Transverse colon (tissue), 4 donors: ENCODE results near the gene MN1. TPM values are rescaled to one million over a fixed set of nuclear protein-coding genes. Genes with fewer than 3 reads are reported as not detected.
A peak's percentile ranks its signal among the peaks of the same experiment; 100 is the strongest.

ENCODE experiments used
- DNase-seq: peaks from one replicate; pipeline ENCODE4 v3.0.0-alpha.2; 2019
- H3K27ac ChIP-seq, 4 donors: fragments of 200-600 bp; sonication (generic); 2 replicates each; pipeline ENCODE4 v1.5.1; 2016 to 2018; ENCODE audit warnings: inconsistent platforms in 4 of 4
- H3K27me3 ChIP-seq: fragments of 200-600 bp; sonication (generic); 2 replicates; pipeline ENCODE4 v1.5.1; 2017; ENCODE audit warnings: inconsistent platforms
- H3K36me3 ChIP-seq, 4 donors: fragments of 200-600 bp; sonication (generic); 2 replicates each; pipeline ENCODE4 v1.5.1; 2017 to 2019; ENCODE audit warnings: inconsistent platforms in 4 of 4
- H3K4me1 ChIP-seq, 4 donors: fragments of 200-600 bp; sonication (generic); 2 replicates each; pipeline ENCODE4 v1.5.1; 2017 to 2020; ENCODE audit warnings: inconsistent platforms in 4 of 4
- H3K4me3 ChIP-seq, 4 donors: fragments of 200-600 bp; sonication (generic); 1 replicate in 1 of 4; 2 replicates in 3 of 4; pipeline versions ENCODE4 v1.5.1 to v1.6.1; 2017 to 2019; ENCODE audit warnings: inconsistent platforms in 4 of 4
- H3K9me3 ChIP-seq, 2 donors: fragments of 200-600 bp; sonication (generic); 2 replicates each; pipeline ENCODE4 v1.5.1; 2017 to 2019; ENCODE audit warnings: inconsistent platforms in 2 of 2
- EP300 ChIP-seq: sonication (generic); formaldehyde crosslinking; IDR thresholded peaks from one replicate; pipeline ENCODE4 v1.6.1; 2017; ENCODE audit warnings: antibody characterized with exemption, low read depth
- POLR2A ChIP-seq: fragments of 450-650 bp; IDR thresholded peaks from one replicate; pipeline ENCODE4 v1.6.1; 2016; ENCODE audit warnings: antibody characterized with exemption, mild to moderate bottlenecking, moderate library complexity
- POLR2AphosphoS5 ChIP-seq, 3 donors: sonication (generic); formaldehyde crosslinking; IDR thresholded peaks; one replicate each; pipeline ENCODE4 v1.6.1; 2016; ENCODE audit warnings: antibody characterized with exemption in 3 of 3
- WGBS, 2 donors: methylation state at CpG; one replicate each; pipeline ENCODE4 v1.1.5; 2018; ENCODE audit warnings: low coverage in 1 of 2; 5-methylcytosine and 5-hydroxymethylcytosine counted together
- in situ Hi-C, 4 donors: fragments of 200-750 bp; cut with MboI; loops; one replicate each; pipeline versions ENCODE4 v1.15.0 to v1.15.1; 2017; ENCODE audit warnings: low sequenced_read_pairs in 3 of 4, low pct_ligation_motif_present in 1 of 4, low pct_unique_long_range_greater_than_20kb in 1 of 4
- intact Hi-C: fragments of 100-400 bp; cut with DNase I; formaldehyde crosslinking; loops from one replicate; pipeline ENCODE4 v1.15.1; 2023; ENCODE audit warnings: low total_unique reads
- total RNA-seq, 4 donors: library from RNA; depleted of rRNA; stranded (reverse); fragments of >200 nt; gene quantifications; one replicate each; pipeline ENCODE4 v1.1.0, GENCODE V29; 2016
- TF ChIP-seq, protein P1 (sequence below), 5 experiments: fragments of 200-600 bp in 3 of 5; fragments of 450-650 bp in 2 of 5; sonication (generic) in 3 of 5; IDR thresholded peaks; 1 replicate in 2 of 5; 2 replicates in 3 of 5; pipeline ENCODE4 v1.5.1; 2016 to 2017; ENCODE audit warnings: antibody characterized with exemption in 5 of 5, inconsistent platforms in 3 of 5, mild to moderate bottlenecking in 2 of 5, moderate library complexity in 1 of 5

Gene MN1
- total RNA-seq, 4 donors from 2014 or later: 1.1 to 4.2 (median 3.0) TPM

DNA sequence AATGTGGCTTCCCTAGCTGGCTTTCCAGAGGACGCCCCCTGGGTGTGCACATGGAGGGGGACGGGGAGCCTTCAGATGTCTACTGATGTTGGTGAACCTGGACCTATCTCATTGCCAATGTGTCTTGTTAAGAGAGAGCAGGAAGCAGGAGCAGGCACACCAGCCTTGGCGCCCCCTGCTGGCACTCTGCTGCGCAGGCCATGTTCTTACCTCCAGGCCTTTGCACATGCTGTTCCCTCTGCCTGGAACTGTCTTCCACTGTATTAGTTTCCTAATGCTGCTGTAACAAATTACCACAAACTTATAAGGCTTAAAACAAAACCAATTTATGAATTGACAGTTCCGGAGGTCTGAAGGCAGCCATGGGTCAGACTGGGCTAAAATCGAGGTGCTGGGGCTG lies 23.6 kb upstream of the MN1 start:
- no peaks in the 10 kb centered on the region for H3K4me1 ChIP-seq
- H3K9me3 ChIP-seq: no peaks in the 10 kb centered on the region
- no peaks in the 10 kb centered on the region for H3K27me3 ChIP-seq
- H3K27ac ChIP-seq: no peak overlapping the region
- intact Hi-C loops (no loop called here), in situ Hi-C loops (no loop called here)
- DNase-seq: no peak
- no peak for TF ChIP-seq POLR2A
- TF ChIP-seq, protein P1, sequence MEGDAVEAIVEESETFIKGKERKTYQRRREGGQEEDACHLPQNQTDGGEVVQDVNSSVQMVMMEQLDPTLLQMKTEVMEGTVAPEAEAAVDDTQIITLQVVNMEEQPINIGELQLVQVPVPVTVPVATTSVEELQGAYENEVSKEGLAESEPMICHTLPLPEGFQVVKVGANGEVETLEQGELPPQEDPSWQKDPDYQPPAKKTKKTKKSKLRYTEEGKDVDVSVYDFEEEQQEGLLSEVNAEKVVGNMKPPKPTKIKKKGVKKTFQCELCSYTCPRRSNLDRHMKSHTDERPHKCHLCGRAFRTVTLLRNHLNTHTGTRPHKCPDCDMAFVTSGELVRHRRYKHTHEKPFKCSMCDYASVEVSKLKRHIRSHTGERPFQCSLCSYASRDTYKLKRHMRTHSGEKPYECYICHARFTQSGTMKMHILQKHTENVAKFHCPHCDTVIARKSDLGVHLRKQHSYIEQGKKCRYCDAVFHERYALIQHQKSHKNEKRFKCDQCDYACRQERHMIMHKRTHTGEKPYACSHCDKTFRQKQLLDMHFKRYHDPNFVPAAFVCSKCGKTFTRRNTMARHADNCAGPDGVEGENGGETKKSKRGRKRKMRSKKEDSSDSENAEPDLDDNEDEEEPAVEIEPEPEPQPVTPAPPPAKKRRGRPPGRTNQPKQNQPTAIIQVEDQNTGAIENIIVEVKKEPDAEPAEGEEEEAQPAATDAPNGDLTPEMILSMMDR (IDR thresholded peaks at IDR 0.05): peak in 2 of 5 experiments; percentile 10 to 14
- H3K36me3 ChIP-seq: no peaks in the 10 kb centered on the region
- no peak overlapping the region for H3K4me3 ChIP-seq
- WGBS, 2 donors: 90% methylated on average over 6 of the region's 6 CpGs; no CpG with 5 or more reads in 1 of the 2 donors

DNA sequence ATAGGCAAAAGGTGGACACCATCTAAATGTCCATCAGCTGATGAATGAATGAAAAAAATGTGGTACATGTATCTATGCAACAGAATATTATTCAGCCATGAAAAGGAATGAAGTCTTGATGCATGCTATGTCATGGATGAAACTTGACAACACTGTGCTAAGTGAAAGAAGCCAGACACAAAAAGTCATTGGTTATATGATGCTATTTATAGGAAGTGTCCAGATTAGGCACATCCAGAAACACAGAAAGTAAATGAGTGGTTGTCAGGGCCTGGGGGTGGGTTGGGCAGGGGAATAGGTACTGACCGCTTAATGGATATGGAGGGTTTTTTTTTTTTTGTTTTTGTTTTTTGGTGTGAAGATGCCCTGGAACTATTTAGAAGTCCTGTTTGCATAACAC lies 21.7 kb upstream of the MN1 start:
- no peaks in the 10 kb centered on the region for H3K27me3 ChIP-seq
- no peak for TF ChIP-seq EP300
- no peak for TF ChIP-seq POLR2AphosphoS5 (IDR thresholded peaks at IDR 0.05)
- TF ChIP-seq, protein P1 (IDR thresholded peaks at IDR 0.05): no peak
- TF ChIP-seq POLR2A: no peak
- no peak overlapping the region for H3K27ac ChIP-seq
- intact Hi-C loops (no loop called here), in situ Hi-C loops (loop anchor here in 3 of 4 donors (25.0 kb wide), 2 partner anchors 411 to 1061 kb away; no protein-coding TSS in a partner anchor)
- no peak overlapping the region for H3K4me3 ChIP-seq
- no peak for DNase-seq
- no peaks in the 10 kb centered on the region for H3K4me1 ChIP-seq
- no peaks in the 10 kb centered on the region for H3K9me3 ChIP-seq
- no peaks in the 10 kb centered on the region for H3K36me3 ChIP-seq
- WGBS, 2 donors: 91 to 100% methylated on average over 1 of the region's 1 CpG

DNA sequence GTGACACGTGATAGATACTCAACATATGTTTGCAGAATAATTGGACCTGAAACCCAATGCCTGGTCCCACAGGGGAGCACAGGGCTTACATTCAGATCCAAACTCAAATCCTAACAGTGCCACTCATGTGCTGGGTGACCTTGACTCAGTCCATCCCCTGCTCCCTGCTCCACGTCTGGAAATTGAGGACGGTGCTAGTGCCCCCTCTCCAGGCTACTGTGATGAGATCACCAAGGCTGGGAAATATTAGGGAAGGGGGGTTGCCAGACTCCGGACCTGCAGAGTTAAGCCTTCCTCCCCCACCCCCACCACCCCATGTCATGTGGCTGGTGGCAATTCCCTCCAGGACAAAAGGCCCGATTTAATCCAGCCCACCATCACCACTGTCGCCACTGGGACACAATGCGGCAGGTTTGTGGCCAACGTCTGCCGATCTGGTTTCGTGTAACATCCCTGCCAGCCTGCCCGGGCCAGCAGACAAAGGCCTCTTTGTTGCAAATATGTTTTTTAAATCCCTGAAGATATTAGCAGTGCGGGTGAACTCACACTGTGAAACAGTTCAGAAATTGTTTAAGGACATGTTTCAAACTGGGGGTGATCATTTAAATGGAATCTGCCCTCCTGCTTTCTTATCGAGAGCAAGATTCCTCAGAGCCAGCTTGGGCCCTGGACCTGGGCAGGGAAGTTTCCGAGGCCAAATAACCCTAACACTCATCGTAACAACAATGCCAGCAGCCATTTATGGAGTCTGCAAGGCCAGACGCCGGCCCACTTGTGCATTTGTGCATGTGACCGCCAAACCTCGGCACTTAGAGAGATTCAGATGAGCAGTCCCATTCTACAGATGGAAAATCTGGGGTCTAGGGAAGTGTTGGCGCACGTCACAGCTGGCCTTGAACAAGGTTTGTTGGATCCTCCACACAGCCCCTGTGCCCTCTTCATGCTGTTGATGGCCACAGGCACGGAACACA lies 19.6 kb upstream of the MN1 start:
- in situ Hi-C loops: loop anchor here in 3 of 4 donors (25.0 kb wide), 2 partner anchors 409 to 1059 kb away; no protein-coding TSS in a partner anchor

DNA sequence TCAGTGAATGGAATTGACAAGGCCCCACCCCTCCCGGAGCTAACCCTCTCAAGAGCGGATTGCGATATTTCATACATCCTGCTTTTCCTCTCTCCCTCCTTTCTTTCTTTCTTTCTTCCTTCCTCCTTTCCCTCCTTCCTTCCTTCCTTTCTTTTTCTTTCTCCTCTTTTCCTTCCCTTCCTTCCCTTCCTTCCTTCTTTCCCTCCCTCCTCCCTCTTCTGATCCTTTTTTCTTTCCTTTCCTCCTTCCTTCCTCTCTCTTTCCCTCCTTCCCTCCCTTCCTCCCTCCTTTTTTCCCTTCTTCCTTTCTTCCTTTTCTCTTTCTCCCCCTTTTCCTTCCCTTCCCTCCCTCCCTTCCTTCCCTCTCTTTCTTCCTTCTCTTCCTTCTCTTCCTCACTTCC lies 15.0 kb upstream of the MN1 start:
- Histone ChIP-seq H3K27me3 (no peaks in the 10 kb centered on the region), H3K27ac (no peak overlapping the region), H3K4me1 (no peaks in the 10 kb centered on the region), H3K36me3 (no peaks in the 10 kb centered on the region), H3K9me3 (no peaks in the 10 kb centered on the region), H3K4me3 (no peak overlapping the region)
- intact Hi-C loops: no loop called here
- TF ChIP-seq POLR2AphosphoS5 (IDR thresholded peaks at IDR 0.05): no peak
- TF ChIP-seq, protein P1 (IDR thresholded peaks at IDR 0.05): no peak
- no peak for TF ChIP-seq EP300
- no peak for TF ChIP-seq POLR2A
- no peak for DNase-seq
- WGBS, 2 donors: 89 to 100% methylated on average over 2 to 3 of the region's 3 CpGs
- in situ Hi-C loops: loop anchor here in 3 of 4 donors (25.0 kb wide), 2 partner anchors 404 to 1054 kb away; no protein-coding TSS in a partner anchor

More for the DNA sequence above, 19.6 kb upstream of the MN1 start:
- H3K4me3 ChIP-seq: no peak overlapping the region
- no peaks in the 10 kb centered on the region for H3K9me3 ChIP-seq
- no peak overlapping the region for H3K27ac ChIP-seq
- no peaks in the 10 kb centered on the region for H3K4me1 ChIP-seq
- no peak for DNase-seq
- 61 to 70% methylated on average over 7 to 22 of the region's 22 CpGs for WGBS, 2 donors
- intact Hi-C loops: no loop called here
- TF ChIP-seq EP300 (no peak), POLR2AphosphoS5 (IDR thresholded peaks at IDR 0.05) (no peak), POLR2A (no peak)
- TF ChIP-seq, protein P1 (IDR thresholded peaks at IDR 0.05): no peak
- H3K27me3 ChIP-seq: no peaks in the 10 kb centered on the region
- no peaks in the 10 kb centered on the region for H3K36me3 ChIP-seq
